HG03066 (cell line): ENCODE results near the gene ATP6V0C.

ENCODE experiments used
- ATAC-seq: cut with Tn5 transposase; IDR thresholded peaks from one replicate; pipeline ENCODE4 v1.9.1; 2021; ENCODE audit warnings: low read depth; ENCODE audit not compliant: unreplicated experiment

Gene ATP6V0C

DNA sequence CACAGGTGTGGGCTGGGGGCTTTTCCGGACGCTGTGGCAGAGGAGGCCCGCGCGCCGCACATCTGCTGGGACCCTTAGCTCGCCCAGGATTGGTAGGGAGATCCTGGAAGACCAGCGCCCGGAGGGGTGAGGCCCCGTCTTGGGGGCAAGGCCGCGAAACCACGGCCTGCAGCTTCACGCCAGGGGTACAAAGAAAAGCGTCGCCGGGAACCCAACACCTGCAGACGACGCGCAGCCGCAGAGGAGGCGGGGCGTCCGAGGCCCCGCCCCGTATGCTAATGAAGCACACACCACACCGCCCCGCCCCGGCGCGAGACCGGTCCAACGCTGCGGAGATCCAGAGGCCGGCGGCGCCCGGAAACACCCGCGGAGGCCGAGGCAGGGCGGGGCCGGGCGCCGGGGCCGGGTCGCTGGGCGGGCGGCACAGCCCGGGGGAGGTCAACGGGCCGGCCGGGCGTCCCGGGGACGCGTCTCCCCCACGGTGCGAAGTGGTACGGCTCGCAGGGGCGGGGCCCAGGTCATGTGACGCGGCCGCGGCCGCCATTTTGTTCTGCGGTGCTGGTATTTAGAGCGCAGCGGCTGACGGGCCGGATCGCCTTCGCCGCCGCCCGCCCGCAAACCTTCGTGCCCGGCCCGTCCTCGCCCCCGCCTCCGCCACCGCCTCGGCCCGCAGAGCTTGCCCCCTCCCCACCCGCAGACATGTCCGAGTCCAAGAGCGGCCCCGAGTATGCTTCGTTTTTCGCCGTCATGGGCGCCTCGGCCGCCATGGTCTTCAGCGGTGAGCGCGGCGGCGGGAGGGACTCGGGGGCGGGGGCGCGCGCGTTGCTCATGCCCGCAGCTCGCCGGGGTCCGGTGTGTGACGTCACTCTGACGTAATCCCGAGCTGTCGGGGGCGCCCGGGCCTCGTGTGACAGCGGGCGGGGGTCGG is at the start of gene ATP6V0C:
Gene ATP6V0C, plus strand, starts transcription at position 548 of the 928 bp plus-strand sequence. Its CDS starts 152 bp downstream, at position 700.
- ATAC-seq = peak; percentile 64

DNA sequence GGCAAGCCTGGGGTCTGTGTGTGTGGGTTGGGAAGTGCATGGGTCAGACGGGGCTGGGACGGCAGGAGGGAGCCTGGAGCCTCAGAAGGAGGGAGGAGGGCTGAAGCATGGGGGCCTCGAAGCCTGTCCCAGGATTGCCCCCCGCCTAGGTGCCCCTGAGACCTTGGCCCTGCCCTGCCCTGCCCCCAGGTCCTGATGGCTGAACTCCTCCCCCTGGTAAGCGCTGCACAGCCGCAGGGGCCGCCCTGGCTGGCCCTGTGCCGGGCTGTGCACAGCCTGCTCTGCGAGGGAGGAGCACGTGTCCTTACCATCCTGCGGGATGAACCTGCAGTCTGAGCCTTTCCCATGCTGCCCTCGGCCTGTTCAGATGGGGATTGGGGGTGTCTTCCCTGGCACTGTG is 49.4 kb upstream of the ATP6V0C start:
- no peak for ATAC-seq

DNA sequence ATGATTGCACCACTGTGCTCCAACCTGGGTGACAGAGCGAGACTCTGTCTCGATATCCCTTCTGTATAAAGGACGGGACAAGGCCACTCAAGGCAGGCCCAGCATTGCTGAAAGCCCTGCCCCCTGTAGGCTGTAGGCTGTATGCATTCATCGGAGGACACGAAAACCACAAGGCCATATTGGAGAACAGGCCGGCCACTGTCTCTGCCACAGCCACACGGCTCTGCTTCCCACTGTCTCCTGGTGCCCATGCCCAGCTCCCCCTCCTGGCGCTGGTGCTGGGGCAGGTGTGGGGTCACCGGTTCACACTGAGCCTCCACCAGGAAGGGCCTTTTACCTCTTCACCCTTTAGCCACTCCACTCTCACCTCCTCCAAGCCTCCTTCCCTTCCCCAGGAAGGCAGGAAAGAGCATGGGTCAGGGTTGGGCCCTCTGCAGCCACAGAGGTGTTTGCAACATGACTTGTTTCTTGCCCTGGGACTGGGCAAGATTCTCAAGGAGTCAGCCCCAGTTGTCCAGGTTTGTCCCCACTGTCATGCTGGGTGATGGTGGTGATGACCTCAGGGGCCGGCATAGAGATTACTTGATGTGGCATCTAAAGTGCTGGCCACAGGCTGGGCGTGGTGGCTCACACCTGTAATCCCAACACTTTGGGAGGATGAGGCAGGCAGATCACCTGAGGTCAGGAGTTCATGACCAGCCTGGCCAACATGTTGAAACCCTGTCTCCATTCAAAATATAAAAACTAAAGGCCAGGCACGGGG is 47.9 kb upstream of the ATP6V0C start:
- no peak for ATAC-seq

DNA sequence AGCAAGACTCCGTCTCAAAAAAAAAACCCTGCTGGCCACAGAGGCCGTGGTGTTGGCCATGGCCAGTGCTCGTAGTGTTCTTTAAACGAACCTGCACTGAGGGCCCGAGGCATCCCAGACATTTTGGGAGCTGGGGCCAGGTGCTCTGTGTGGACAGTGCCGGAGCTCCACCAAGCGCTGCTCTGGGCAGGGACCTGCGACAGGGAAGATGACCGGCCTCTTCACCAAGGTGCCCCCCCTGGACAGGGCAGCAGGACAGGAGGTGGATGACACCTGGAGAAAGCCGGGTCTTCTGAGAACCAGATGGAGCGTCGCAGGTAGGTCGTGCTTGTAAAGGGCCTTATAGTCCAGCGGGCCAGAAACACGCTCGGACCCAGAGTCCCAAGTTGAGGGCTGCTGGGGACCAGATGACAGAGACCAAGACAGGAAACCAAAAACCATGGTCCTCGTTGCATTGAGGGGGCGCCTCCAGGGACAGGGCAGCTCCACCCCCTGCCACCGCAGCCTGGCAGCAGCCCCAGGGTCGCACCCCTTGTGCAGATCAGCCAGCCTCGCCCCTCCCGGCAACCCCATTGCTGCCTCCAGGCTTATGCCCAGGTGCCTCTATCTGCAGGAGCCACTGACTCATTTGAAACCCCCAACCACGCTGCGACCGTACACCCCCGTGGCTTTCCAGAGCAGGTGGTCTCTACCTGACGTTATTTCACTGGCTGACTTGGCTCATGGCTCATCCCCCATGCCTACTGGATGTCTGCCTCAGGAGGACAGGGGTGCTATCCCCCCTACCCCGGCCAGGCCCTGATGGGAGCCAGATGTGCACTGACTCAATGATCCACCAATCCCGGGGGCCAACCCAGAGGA is 46.9 kb upstream of the ATP6V0C start:
- ATAC-seq = no peak

DNA sequence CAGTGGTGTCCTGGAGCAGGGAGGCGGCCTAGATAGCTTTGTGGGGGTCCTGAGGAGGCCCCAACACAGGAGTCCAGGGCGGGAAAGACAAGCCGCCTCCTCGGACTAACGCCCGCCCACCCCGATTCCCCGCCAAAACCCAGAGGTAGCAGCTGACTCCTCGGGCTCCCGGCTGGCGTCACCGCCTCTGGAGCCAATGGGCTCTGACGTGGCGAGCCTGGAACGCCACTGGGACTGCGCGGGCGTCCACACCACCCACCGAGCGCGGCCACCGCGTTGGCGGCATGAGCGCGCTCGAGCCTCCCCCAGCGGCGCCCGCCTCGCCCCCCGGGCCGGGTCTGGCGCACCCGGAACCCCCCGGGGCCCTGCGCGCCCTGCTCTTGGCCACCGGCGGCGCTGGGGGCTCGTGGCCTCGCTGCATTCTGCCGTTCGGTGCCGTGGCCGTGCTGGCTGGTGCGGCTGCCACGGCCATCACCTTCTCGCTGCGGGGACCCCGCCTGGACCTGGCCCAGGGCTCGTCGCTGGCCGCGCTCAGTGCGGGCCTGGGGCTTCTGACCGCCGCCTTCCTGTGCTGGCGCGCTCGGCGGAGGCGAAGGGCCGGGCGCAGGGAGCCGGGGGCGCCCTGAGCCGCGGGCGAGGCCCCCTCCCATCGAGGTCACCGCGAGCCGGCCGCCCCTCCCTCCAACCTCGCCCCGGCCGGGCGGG is 46.1 kb upstream of the ATP6V0C start:
- ATAC-seq = no peak

DNA sequence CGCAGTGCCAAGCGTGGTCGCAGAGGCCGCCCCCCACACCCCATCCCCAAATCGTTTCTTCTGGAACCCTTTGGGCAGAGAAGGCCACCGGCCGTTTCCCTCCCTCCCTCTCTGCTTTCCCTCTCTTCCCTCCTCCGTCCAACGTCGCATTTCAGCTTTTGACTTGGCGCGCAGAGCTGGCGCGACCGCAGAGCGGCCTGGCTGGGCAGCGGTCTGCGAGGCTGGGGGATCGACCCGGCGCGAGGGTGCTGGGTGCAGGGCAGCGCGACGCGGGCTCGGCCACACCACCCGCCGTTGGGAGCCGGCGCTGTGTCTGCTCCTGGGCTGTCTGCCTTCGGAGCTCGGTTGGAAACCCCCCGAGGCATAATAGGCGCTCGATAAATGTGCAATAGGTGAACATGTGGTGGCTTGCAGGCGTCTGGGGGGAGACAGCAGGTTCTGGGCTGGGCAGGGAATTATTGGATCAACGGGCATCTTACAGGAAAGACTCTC is 45.5 kb upstream of the ATP6V0C start:
- no peak for ATAC-seq

DNA sequence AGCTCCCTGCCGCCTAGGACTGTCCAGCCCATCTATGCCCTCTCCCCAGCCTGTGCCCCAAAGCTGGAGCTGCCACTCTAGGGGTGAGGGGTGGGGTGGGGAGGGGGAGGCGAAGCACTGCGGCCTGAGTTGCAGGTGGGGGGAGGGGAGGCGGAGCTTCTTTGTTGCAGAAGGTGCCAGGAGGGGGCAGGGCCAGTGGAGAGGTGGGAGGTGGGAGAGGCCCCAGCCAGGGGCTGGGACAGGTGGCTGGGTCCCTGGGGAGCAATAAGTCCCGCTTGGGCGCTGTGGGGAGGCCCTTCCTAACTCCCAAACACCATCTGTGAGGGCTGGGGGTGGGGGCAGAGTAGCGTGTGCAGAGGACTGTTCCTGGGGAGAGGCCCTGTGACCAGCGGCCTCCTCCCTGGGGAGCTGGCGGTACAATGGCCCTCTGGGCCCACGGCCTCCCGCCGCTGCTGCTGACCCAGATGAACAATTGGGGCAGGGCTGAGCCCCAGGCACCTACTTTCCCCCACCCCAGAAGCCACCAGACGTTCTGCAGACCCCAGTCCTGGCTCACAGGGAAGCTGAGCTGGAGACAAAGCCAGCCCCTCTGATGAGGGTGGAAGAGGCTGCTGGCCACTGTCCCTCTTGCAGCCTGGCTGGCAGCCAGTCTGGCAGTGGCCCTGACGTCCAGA is 44.9 kb upstream of the ATP6V0C start:
- no peak for ATAC-seq

DNA sequence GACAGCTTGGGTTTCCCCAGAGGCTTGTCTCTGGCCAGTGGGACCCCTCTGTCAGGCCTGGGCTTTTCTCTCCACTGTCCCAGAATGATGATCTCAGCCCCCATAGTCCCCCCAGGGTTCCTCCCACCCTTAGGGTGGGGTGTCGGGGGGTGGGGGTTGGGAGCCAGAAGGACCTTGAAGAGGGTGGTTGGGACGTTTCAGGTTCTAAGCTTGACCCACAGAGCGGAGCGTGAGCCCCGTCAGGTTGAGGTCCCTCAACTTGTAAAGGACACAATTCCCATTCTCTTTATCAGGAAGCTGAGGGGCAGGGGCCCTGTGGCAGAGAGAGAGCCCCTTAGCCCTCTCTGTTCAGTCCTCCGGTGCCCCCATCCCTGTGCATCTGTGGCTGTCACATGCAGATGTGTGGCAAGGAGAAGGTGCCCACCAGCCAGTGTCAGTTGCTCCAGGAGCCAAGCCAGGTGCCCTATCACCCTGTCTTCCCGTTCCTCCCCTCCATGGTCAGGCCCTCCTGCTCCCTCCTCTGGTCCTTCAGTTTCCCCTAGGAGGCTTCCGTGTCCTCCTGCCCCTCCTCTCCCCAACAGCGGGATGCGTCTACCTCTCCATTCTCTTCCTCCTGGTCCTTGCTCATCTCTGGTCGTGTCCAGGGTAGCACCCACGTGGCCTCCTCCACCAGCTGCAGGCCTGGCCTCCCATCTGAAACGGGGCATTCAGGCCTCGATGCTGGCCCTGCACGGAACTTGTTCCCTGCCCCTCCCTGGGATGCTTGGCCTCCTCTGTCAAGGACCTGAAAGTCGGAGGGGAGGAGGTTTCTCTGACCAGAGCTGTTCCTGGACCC is 44.1 kb upstream of the ATP6V0C start:
- no peak for ATAC-seq

DNA sequence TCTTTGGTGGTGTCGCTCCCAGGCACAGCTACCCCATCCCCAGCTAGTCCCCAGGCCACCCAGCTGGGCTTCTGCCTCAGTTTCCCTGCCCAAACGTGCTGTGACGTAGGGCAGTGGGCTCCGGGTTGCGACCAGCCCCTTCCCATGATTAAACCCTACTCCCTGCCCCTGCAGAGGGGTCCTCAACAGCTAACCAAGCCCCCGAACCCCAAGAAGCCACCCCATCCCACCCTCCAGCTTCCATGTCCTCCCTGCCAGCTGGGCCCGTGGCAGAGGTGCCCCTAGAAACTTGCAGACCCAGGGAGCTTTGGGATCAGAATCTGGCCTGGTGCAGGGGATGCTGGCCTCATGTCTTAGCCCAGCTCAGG is 43.5 kb upstream of the ATP6V0C start:
- ATAC-seq = no peak

DNA sequence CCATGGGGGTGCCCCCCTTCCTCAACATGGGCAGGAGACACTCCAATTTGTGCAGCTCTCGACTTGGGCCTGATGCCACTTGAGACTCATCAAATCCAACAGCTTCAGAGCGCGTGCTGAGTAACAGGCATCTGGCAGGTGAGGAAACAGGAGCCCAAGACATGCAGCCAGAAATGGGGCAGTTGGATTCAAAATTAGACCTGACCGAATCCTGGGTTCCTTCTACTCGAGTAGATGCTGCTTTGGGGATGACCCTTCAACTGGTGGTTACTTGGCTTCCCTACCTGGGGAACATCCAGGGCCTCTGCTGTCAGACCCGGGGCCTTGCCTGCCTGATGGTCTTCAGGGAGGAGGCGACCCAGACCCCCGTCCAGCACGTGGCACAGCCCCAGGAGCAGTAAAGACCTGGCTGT is 43.1 kb upstream of the ATP6V0C start:
- ATAC-seq = no peak

DNA sequence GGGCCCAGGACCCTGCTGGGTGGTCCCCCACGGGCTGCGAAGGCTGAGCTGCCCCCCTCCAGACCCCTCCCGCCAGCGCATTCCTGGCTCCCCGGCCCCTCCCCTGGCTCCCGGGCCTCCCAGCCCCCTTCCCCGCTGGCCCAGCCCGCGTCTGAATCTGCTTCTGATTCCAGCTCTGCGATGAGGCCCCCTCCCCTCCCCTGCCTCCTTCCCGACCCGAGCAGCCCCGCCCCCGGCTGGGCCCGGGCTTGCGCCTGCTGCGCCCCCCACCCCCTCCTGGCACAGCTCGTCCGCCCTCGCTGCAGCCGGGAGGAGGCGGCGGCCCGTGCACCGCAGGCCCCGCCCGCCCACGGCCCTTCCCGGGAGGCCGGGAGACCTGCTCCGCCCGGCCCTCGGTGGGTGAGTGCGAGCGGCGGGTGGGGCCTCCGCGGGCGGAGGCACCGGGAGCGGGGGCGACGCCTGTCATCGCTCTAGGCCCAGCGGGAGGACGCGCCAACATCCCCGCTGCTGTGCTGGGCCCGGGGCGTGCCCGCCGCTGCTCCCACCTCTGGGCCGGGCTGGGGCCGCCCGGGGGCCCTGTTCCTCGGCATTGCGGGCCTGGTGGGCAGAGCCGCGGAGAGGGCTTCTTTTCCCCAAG is 42.6 kb upstream of the ATP6V0C start, which contains the start of gene NTN3:
Gene NTN3, plus strand, starts transcription at position 282 of the 637 bp plus-strand sequence. CDS start 405 bp downstream, outside the sequence.
- ATAC-seq = no peak

DNA sequence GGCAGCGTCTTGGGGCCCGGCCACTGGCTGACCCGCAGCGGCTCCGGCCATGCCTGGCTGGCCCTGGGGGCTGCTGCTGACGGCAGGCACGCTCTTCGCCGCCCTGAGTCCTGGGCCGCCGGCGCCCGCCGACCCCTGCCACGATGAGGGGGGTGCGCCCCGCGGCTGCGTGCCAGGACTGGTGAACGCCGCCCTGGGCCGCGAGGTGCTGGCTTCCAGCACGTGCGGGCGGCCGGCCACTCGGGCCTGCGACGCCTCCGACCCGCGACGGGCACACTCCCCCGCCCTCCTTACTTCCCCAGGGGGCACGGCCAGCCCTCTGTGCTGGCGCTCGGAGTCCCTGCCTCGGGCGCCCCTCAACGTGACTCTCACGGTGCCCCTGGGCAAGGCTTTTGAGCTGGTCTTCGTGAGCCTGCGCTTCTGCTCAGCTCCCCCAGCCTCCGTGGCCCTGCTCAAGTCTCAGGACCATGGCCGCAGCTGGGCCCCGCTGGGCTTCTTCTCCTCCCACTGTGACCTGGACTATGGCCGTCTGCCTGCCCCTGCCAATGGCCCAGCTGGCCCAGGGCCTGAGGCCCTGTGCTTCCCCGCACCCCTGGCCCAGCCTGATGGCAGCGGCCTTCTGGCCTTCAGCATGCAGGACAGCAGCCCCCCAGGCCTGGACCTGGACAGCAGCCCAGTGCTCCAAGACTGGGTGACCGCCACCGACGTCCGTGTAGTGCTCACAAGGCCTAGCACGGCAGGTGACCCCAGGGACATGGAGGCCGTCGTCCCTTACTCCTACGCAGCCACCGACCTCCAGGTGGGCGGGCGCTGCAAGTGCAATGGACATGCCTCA is 41.9 kb upstream of the ATP6V0C start:
- ATAC-seq = no peak

DNA sequence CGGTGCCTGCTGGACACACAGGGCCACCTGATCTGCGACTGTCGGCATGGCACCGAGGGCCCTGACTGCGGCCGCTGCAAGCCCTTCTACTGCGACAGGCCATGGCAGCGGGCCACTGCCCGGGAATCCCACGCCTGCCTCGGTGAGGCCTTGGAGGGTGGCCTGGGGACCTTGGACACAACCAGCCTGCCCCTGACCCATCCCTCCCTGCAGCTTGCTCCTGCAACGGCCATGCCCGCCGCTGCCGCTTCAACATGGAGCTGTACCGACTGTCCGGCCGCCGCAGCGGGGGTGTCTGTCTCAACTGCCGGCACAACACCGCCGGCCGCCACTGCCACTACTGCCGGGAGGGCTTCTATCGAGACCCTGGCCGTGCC is 41.3 kb upstream of the ATP6V0C start:
- ATAC-seq = no peak

DNA sequence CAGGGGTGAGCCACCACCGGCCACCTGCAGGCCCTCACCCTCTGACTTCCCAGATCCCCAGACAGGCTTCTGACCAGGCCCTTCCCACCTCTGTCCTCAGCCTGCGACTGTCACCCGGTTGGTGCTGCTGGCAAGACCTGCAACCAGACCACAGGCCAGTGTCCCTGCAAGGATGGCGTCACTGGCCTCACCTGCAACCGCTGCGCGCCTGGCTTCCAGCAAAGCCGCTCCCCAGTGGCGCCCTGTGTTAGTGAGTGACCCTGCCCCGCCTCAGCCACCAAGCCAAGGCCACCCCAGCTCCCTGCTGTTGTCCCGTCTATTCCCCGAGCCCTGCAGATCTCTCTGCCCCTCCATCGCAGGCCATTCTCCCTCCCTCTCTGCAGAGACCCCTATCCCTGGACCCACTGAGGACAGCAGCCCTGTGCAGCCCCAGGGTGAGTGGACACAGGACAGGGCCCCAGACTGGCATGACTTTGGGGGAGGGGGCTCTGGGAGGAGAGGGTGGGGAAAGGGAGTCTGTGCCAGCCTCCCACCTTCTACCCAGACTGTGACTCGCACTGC is 40.8 kb upstream of the ATP6V0C start:
- no peak for ATAC-seq

DNA sequence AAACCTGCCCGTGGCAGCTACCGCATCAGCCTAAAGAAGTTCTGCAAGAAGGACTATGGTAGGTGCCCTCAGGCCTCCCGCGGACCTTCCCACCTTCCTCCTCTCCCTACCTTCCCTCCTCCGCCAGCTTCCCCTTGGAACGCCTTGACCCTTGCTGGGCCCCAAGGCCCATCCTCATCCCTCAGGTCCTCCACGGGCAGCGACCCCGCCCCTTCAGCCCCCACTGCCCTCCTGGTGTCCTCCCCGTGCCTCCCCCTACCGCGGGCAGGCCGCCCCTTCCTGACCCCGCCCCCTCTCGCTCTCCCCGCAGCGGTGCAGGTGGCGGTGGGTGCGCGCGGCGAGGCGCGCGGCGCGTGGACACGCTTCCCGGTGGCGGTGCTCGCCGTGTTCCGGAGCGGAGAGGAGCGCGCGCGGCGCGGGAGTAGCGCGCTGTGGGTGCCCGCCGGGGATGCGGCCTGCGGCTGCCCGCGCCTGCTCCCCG is 40.3 kb upstream of the ATP6V0C start:
- ATAC-seq = no peak

DNA sequence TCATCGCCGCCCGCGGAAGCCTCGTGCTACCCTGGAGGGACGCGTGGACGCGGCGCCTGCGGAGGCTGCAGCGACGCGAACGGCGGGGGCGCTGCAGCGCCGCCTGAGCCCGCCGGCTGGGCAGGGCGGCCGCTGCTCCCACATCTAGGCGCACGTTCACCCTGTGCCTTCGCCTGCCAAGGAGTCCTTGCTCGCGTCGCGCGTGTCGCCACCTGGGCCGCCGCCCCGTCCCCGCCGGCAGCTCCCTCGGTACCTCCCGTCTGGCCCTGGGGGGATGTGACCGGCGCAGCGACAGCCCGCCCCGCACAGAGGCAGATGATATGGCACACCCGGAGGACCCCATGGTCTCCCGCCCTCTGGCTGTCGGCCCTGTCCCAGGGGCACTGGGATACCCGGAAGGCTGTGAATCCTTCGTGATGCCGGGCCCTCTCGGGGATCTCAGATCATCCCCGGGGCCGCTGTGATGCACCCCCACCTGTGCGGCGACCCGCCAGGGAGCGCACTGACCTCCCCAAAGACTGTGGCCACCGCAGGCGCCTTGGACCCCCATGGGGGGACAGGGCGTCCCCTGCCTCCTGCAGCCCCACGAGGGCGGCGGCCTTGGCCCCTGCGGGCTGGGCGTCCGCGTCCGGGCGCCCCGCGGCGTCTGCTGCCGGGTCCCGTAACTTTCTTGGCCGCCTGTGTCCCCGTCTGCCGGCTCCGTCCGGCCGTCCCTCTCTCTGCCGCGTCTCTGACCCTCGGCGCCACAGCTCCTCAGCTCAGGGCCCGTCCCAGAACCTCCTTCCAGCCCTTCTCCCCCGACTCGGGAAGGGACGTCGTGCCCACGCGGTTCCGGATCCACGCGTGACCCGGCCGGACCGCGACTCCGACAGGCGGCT is 39.5 kb upstream of the ATP6V0C start:
- ATAC-seq = no peak
